SK-N-SH treated with all-trans-retinoic acid at 6 μM for 48 hours (cell line): ENCODE measurements around the gene ZNF764.

Experiments used
- ATAC-seq: fragments of 200-7000 bp; cut with Tn5 transposase; 3 replicates; pipeline ENCODE4 v1.9.1; 2020; ENCODE audit warnings: mild to moderate bottlenecking, moderate library complexity
- BACH2 ChIP-seq: fragments of 250-450 bp; sonication (Bioruptor Pico); IDR thresholded peaks from 2 replicates; pipeline ENCODE4 v1.9.0; 2021; ENCODE audit warnings: mild to moderate bottlenecking, borderline replicate concordance
- CSDC2 ChIP-seq: fragments of 250-450 bp; sonication (Bioruptor Pico); IDR thresholded peaks from 2 replicates; pipeline ENCODE4 v1.5.0; 2020; ENCODE audit warnings: mild to moderate bottlenecking, moderate library complexity
- ESRRG ChIP-seq: fragments of 250-450 bp; sonication (Bioruptor Pico); IDR thresholded peaks from 2 replicates; pipeline ENCODE4 v1.6.1; 2021; ENCODE audit warnings: mild to moderate bottlenecking
- GLIS3 ChIP-seq: fragments of 250-450 bp; sonication (Bioruptor Pico); IDR thresholded peaks from 2 replicates; pipeline ENCODE4 v1.5.0; 2020; ENCODE audit warnings: mild to moderate bottlenecking, moderate library complexity
- ISL1 ChIP-seq: fragments of 250-450 bp; sonication (Bioruptor Pico); IDR thresholded peaks from 2 replicates; pipeline ENCODE4 v2.1.2; 2022; ENCODE audit warnings: mild to moderate bottlenecking, moderate library complexity
- OSR1 ChIP-seq: fragments of 250-450 bp; sonication (Bioruptor Pico); IDR thresholded peaks from 2 replicates; pipeline ENCODE4 v1.8.0; 2022; ENCODE audit warnings: moderate library complexity, mild to moderate bottlenecking, inconsistent platforms
- PPARA ChIP-seq: fragments of 250-450 bp; sonication (Bioruptor Pico); IDR thresholded peaks from 2 replicates; pipeline ENCODE4 v1.5.0; 2020; ENCODE audit warnings: mild to moderate bottlenecking, borderline replicate concordance
- RARB ChIP-seq: fragments of 250-450 bp; sonication (Bioruptor Pico); IDR thresholded peaks from 2 replicates; pipeline ENCODE4 v1.8.0; 2021; ENCODE audit warnings: mild to moderate bottlenecking, moderate library complexity
- TCF4 ChIP-seq: fragments of 250-450 bp; sonication (Bioruptor Pico); IDR thresholded peaks from 2 replicates; pipeline ENCODE4 v1.8.0; 2021; ENCODE audit warnings: mild to moderate bottlenecking, moderate library complexity, borderline replicate concordance
- ZFP3 ChIP-seq: fragments of 250-450 bp; sonication (Bioruptor Pico); IDR thresholded peaks from 2 replicates; pipeline ENCODE4 v1.5.0; 2020; ENCODE audit warnings: mild to moderate bottlenecking, moderate library complexity
- ZFP30 ChIP-seq: fragments of 450-650 bp; formaldehyde crosslinking; IDR thresholded peaks from 2 replicates; pipeline ENCODE4 v1.5.0; 2022; ENCODE audit warnings: mild to moderate bottlenecking, moderate library complexity
- ZNF565 ChIP-seq: fragments of 450-650 bp; formaldehyde crosslinking; conservative IDR thresholded peaks from 2 replicates; pipeline ENCODE4 v1.5.0; 2020; ENCODE audit warnings: low read depth, mild to moderate bottlenecking, moderate library complexity
- ZNF70 ChIP-seq: fragments of 450-650 bp; formaldehyde crosslinking; IDR thresholded peaks from 2 replicates; pipeline ENCODE4 v1.5.0; 2020; ENCODE audit warnings: mild to moderate bottlenecking, moderate library complexity
- TF ChIP-seq, protein P1 (sequence below): fragments of 250-450 bp; sonication (Bioruptor Pico); IDR thresholded peaks from 2 replicates; pipeline ENCODE4 v1.5.1; 2021; ENCODE audit warnings: mild to moderate bottlenecking, moderate library complexity
- TF ChIP-seq, protein P2 (sequence below): fragments of 250-450 bp; sonication (Bioruptor Pico); IDR thresholded peaks from 2 replicates; pipeline ENCODE4 v1.8.0; 2020; ENCODE audit warnings: mild to moderate bottlenecking, moderate library complexity, borderline replicate concordance
- TF ChIP-seq, protein P3 (sequence below): fragments of 250-450 bp; sonication (Bioruptor Pico); IDR thresholded peaks from 2 replicates; pipeline ENCODE4 v1.8.0; 2021; ENCODE audit warnings: low read depth, mild to moderate bottlenecking, moderate library complexity, borderline replicate concordance
- TF ChIP-seq, protein P4 (sequence below): fragments of 250-450 bp; sonication (Bioruptor Pico); IDR thresholded peaks from 2 replicates; pipeline ENCODE4 v1.5.0; 2020; ENCODE audit warnings: mild to moderate bottlenecking, moderate library complexity

ZNF764 gene

DNA sequence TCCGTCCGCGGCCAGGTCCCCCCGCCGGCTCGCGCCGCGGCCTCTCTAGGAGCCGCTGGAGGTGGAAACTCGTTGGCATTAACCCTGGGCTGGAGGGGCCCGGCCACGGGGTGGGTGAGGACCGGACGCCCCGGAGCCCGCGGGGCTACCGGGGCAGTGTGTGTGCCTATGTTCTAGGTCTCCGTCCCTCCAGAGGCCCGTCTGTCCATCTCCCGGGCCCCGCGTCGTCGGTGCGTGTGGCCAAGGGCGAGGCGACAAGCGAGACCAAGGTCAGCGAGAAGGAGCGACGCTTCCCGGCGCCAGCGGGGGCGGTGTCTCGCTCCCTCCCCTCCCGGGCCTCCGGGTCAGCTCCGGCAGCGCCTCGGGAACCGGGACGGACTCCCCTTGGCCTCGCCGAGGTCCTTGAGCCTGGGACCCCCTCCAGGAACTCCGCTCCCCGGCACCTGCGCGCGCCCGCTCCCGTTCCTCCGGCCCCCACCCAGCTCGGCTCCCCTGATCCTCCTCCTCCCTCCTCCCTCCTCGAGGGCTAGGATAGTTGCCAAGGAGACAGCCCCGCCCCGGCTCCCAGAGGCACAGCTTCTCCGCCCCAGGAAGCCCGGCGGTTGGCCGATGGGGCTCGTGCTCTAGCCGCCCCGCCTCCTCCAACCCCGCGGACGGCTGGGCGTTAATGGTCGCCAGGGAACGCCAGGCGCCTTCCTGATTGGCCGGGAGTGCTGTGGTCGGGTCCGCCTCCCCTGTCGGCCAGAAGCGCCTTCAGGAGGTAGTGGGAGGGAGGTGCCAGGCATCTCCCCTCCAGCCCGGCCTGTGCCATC lies 31.1 kb downstream of the ZNF764 start:
- TF ChIP-seq, protein P1, sequence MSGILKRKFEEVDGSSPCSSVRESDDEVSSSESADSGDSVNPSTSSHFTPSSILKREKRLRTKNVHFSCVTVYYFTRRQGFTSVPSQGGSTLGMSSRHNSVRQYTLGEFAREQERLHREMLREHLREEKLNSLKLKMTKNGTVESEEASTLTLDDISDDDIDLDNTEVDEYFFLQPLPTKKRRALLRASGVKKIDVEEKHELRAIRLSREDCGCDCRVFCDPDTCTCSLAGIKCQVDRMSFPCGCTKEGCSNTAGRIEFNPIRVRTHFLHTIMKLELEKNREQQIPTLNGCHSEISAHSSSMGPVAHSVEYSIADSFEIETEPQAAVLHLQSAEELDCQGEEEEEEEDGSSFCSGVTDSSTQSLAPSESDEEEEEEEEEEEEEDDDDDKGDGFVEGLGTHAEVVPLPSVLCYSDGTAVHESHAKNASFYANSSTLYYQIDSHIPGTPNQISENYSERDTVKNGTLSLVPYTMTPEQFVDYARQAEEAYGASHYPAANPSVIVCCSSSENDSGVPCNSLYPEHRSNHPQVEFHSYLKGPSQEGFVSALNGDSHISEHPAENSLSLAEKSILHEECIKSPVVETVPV (CRISPR knock-in tag), result 0 out of 2 replicates have a peak, but pooled peaks have one; percentile 53
- TF ChIP-seq, protein P2, sequence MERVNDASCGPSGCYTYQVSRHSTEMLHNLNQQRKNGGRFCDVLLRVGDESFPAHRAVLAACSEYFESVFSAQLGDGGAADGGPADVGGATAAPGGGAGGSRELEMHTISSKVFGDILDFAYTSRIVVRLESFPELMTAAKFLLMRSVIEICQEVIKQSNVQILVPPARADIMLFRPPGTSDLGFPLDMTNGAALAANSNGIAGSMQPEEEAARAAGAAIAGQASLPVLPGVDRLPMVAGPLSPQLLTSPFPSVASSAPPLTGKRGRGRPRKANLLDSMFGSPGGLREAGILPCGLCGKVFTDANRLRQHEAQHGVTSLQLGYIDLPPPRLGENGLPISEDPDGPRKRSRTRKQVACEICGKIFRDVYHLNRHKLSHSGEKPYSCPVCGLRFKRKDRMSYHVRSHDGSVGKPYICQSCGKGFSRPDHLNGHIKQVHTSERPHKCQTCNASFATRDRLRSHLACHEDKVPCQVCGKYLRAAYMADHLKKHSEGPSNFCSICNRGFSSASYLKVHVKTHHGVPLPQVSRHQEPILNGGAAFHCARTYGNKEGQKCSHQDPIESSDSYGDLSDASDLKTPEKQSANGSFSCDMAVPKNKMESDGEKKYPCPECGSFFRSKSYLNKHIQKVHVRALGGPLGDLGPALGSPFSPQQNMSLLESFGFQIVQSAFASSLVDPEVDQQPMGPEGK (CRISPR knock-in tag), result peak; percentile 80
- TF ChIP-seq TCF4 (CRISPR knock-in tag), result no peak
- TF ChIP-seq CSDC2 (CRISPR knock-in tag), result no peak
- TF ChIP-seq, protein P3, sequence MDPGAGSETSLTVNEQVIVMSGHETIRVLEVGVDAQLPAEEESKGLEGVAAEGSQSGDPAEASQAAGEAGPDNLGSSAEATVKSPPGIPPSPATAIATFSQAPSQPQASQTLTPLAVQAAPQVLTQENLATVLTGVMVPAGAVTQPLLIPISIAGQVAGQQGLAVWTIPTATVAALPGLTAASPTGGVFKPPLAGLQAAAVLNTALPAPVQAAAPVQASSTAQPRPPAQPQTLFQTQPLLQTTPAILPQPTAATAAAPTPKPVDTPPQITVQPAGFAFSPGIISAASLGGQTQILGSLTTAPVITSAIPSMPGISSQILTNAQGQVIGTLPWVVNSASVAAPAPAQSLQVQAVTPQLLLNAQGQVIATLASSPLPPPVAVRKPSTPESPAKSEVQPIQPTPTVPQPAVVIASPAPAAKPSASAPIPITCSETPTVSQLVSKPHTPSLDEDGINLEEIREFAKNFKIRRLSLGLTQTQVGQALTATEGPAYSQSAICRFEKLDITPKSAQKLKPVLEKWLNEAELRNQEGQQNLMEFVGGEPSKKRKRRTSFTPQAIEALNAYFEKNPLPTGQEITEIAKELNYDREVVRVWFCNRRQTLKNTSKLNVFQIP (CRISPR knock-in tag), result no peak
- 0 out of 2 replicates have a peak, but pooled peaks have one; percentile 48 for TF ChIP-seq ESRRG (CRISPR knock-in tag)
- TF ChIP-seq, protein P4, sequence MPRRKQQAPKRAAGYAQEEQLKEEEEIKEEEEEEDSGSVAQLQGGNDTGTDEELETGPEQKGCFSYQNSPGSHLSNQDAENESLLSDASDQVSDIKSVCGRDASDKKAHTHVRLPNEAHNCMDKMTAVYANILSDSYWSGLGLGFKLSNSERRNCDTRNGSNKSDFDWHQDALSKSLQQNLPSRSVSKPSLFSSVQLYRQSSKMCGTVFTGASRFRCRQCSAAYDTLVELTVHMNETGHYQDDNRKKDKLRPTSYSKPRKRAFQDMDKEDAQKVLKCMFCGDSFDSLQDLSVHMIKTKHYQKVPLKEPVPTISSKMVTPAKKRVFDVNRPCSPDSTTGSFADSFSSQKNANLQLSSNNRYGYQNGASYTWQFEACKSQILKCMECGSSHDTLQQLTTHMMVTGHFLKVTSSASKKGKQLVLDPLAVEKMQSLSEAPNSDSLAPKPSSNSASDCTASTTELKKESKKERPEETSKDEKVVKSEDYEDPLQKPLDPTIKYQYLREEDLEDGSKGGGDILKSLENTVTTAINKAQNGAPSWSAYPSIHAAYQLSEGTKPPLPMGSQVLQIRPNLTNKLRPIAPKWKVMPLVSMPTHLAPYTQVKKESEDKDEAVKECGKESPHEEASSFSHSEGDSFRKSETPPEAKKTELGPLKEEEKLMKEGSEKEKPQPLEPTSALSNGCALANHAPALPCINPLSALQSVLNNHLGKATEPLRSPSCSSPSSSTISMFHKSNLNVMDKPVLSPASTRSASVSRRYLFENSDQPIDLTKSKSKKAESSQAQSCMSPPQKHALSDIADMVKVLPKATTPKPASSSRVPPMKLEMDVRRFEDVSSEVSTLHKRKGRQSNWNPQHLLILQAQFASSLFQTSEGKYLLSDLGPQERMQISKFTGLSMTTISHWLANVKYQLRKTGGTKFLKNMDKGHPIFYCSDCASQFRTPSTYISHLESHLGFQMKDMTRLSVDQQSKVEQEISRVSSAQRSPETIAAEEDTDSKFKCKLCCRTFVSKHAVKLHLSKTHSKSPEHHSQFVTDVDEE (CRISPR knock-in tag), result 0 out of 2 replicates have a peak, but pooled peaks have one; percentile 28
- TF ChIP-seq ZFP3 (CRISPR knock-in tag), result no peak
- peak; percentile 94 for ATAC-seq

DNA sequence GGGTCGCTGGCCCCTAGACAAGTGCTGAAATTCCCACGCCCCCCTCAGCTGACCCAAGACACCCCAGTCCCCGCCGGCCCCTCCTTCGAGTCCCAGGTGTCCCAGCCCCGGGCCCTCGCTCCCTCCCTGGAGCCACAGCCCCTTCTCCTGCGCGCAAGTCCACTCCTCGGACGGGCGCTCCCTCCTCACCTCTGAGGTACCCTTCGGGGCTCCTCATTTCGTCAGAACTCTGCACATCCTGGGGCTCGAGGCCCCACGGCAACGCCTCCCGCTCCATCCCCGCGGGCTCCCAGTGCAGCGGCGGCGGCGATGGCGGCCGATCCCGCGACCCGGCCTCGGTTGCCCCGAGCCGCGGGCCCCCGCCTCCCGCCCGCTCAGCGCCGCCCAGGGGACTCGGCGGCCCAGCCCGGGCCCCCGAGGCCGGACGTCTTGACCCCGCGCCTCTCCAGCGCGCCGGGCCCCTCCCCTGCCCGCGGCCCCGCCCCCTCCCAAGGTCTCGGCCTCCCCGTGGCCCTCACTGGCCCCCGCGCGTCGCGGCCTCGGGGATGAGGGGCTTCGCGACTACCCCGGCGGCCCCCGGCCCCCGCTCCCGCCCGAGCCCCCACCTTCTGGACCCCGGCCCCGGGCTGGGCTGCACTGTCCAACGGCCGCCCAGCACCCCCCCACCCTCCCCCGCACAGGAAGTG lies 31.9 kb downstream of the ZNF764 start, which contains the start of gene ZNF768:
Gene ZNF768, minus strand, starts transcription at position 430 of the 686 bp plus-strand sequence. Its CDS starts 153 bp downstream, at position 277.
- ATAC-seq, result peak; percentile 30

DNA sequence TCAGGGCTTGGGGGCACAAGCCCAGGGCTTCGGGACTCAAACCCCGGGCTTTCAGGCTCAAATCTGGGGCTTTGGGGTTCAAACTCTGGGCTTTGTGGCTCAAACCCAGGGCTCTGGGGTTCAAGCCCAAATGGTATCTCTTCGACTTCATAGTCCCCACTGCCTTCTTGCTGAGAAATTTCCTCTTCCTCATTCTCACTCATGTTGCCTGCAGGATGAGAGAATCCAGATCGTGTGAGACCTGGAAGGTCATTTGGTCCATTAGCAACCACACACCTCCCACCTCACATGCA lies 32.4 kb downstream of the ZNF764 start:
- ATAC-seq, result no peak
- TF ChIP-seq GLIS3, result no peak
- no peak for TF ChIP-seq ISL1
- no peak for TF ChIP-seq BACH2 (CRISPR knock-in tag)
- no peak for TF ChIP-seq ZNF565
- no peak for TF ChIP-seq CSDC2 (CRISPR knock-in tag)
- no peak for TF ChIP-seq ZFP30 (CRISPR knock-in tag)
- no peak for TF ChIP-seq ZFP3 (CRISPR knock-in tag)
- TF ChIP-seq PPARA, result no peak
- no peak for TF ChIP-seq OSR1
- no peak for TF ChIP-seq RARB (CRISPR knock-in tag)

More for the DNA sequence above, 31.9 kb downstream of the ZNF764 start, which contains the start of gene ZNF768:
- TF ChIP-seq ZFP30 (CRISPR knock-in tag) (no peak), TCF4 (CRISPR knock-in tag) (no peak), BACH2 (CRISPR knock-in tag) (no peak), RARB (CRISPR knock-in tag) (no peak), ZNF70 (no peak), PPARA (no peak), ISL1 (no peak)
